ENCODE results near the gene CTAGE8. TPM values are rescaled to one million over a fixed set of nuclear protein-coding genes. Genes with fewer than 3 reads are reported as not detected.
"Not testable (repeated sequence)": the region's sequence is repeated elsewhere in the genome, so short reads cannot be mapped to it uniquely, and the experiment has no call there.

The CTAGE8 gene
- total RNA-seq, 1 experiment from 2014 or later = not detected

DNA sequence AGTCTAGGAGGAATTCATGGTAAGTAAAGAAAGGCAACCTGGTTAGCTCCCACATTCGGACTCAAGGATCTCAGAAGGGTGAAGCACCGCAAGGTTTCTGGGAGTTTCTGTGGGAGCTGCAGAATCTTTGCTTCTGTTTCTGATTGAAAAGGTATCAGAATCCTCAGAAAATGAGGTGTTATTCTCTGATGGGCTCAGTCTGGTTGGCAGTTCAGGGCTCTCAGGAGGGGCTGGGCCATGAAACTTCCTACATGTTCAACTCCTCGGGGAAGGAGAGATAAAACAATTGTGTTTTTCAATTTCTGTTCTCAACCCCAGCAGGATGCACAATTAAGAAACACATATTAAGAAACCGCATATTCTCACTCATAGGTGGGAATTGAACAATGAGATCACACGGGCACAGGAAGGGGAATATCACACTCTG lies 13.6 kb downstream of the CTAGE8 start:
- DNase-seq (ENCODE audit: low spot score) = no peak

DNA sequence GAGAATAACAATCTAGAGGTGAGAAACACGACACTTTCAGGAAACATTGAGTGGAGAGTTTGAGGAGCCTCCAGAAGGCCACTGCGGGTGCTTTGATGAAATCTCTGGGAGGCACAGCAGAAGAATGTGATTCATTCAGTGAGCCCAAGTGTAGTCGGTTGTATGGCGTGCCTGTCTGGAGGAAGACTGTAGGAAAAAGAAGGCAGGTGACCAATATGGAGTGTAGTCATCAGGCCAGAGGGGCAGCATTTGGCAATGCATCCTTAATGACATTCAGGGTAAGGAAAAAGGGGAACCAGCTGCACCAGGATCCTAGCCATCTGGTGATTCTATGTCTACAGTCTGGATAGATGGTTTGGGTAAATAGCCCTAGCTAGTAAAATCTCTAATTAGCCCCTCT lies 16.8 kb downstream of the CTAGE8 start:
- not testable (repeated sequence) for DNase-seq (ENCODE audit: low spot score)

DNA sequence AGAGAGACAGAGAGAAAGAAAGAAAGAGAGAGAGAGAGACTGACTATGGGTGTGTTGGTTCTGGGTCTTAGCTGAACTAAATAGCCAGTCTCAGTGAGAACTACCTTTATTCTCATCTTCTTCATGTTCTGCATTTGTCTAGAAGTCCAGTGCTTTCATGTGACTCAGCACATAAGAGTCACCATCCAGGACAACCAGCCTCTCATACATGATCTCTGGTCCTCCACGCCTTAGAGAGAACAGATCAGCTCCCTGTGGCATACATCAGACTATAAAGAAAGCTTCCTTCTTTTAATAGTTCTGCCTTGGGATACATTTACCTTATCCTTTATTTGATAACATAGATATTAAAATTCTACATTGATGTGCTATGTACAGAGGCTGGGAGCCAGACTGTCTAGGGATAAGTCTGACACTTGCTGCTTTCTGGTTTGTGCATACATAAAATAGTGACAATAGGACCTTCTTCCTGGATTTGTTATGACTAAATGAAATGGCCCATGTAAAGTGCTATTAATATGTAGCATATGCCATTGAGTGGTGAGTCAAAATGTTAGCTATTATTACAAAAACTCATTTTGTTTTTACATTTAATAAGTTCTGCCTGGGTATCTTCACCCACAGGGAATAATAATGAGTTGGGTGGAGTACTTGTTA lies 21.3 kb downstream of the CTAGE8 start:
- DNase-seq (ENCODE audit: low spot score) = not testable (repeated sequence)

DNA sequence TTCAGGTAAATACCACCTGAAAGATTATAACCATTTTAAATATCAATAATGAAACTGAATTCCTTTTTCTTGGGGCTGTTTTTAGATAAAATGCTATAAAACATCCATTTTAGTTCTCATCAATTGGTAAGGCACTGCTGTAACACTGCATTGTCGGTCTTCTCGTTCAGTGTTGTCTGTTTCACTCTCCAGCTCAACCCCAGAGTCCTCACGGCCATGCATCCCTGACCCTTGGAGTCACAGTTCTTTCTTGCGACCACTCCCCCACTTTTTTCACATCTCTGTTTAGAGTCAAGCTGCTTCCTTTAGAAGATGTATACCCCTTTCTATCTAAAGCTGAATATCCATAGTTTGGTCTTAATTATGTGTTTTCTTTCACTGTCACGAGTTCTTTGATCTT lies 22.1 kb downstream of the CTAGE8 start:
- DNase-seq (ENCODE audit: low spot score) = not testable (repeated sequence)

DNA sequence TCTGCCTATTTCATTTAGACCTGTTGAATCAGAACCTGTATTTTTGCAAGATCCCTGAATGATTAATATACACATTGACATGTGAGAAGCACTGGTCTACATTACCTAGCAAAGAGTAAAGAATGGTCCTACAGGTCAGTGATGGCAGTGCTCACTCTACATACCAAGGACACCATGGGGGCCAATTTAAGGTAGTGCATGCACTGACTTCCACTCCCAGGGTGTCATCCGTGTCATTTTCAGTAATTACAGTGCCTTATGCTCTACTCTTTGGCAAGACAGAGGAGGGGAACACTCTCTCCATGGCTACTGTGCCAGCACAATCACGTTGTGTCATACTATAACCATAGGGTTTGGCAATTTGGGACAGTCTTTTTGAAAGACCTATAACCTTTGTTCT lies 23.7 kb downstream of the CTAGE8 start:
- not testable (repeated sequence) for DNase-seq (ENCODE audit: low spot score)

DNA sequence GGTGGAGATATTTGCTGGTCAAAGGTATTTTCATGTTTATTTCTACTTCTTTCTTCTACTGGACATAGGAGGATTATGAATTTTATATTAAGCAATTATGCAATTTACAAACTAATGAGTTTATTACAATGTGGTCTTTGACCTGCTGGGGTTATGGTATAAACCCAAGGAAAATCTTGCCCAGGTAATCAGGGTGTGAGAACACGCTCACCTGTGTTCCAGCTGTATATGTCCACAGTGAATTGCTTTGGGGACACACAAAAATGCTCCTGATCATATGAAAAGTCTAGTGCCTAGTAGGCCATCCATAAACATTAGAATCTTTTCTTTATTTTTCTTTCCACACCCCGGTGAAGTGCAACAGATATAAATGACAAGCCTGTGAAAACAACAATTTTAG lies 29.7 kb downstream of the CTAGE8 start, which contains the start of gene OR2A42:
OR2A42 (minus strand) TSS at position 241 of the 400 bp plus-strand sequence. CDS start 6,762 bp downstream, outside the sequence.
- DNase-seq (ENCODE audit: low spot score) = not testable (repeated sequence)

DNA sequence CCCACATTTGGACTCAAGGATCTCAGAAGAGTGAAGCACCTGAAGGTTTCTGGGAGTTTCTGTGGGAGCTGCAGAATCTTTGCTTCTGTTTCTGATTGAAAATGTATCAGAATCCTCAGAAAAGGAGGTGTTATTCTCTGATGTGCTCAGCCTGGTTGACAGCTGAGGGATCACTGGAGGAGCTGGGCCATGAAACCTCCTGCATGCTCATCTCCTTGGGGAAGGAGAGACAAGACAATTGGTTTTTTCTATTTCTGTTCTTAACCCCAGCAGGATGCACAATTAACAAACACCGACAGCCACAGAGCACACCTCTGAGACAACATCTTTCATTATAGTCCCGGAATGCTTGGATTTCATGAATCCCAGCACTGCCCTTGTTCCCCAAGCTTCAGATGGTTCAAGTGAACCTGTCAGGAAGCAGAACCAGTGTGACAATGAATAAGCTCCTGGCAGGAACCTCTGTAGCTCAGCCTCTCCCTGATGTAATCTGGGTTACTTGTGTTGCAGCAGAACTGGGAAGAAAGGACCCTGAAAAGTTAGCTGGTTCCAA lies 30.5 kb downstream of the CTAGE8 start:
- DNase-seq (ENCODE audit: low spot score) = not testable (repeated sequence)

DNA sequence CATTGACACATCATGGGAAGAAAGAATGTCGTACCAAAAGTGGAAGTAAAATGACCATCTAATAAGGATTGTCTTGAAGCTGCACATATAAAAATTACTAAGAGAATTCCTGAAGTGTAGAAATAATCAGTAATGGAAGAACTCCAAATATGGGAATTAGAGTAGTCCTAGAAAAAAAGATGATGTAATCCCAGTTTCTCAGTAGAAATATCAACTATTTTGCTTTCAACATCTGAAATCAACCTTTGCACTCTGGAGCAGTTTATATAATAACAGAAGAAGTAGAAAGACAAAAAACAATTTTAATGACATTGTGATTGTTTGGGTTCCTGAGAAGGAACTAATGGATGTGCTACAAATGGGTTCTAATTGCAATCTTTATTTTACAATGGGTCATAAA lies 36.0 kb downstream of the CTAGE8 start:
- not testable (repeated sequence) for DNase-seq (ENCODE audit: low spot score)

DNA sequence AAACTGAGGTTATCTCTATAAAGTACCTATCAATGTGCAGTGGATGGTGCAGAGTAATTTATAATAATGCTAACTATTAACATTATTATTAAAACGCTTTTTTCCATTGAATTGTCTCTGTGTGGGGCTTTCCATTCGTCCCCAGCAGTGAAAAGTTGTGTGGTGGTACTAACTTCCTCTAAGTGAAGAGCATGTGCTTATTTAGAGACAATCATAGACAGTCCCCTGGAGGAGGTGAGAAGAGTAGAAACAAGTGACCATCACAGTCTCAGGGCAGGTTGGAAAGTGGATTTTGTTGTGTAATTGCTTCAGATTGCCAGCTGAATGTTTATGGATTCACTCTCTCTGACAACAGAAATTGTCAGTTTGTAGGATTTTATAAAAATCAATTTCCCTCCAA lies 38.1 kb downstream of the CTAGE8 start:
- DNase-seq (ENCODE audit: low spot score) = not testable (repeated sequence)

DNA sequence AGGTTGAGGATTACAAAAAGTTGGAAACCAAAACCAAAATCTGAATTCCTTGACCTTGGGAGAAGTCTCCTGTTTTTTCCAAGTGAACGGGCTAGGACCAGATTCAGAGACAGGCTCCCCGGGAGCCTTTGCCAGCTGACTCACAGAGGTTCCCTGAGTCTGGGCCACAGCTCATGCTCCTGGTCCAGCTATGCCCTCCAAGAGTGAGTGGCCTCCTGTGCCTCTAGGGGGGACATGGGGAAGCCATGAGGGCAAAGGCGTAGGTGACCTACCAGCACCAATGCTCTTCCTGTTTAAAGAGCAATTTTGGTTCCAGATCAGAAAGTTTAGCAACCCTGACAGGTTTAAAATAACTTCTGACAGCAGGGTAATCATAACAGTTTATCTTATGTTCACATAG lies 40.3 kb downstream of the CTAGE8 start:
- not testable (repeated sequence) for DNase-seq (ENCODE audit: low spot score)

DNA sequence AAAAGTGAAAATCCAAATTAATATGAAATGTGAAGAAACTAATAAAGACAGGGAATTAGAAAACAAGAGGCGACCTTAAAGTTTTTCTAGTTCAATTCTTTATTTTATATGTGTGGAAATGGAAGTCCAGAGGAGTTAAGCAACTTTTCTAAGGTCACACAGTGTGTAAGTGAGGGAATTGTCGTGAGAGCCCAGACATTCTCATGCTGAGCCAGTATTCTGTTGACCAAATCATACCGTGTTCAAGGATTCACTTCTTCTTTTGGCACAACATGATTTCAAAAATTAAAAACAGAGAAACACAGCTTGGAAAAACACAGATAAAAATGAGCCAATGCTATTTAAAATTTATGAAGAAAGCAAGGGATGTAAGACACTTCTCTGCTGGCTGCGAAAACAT lies 42.2 kb downstream of the CTAGE8 start:
- DNase-seq (ENCODE audit: low spot score) = not testable (repeated sequence)

DNA sequence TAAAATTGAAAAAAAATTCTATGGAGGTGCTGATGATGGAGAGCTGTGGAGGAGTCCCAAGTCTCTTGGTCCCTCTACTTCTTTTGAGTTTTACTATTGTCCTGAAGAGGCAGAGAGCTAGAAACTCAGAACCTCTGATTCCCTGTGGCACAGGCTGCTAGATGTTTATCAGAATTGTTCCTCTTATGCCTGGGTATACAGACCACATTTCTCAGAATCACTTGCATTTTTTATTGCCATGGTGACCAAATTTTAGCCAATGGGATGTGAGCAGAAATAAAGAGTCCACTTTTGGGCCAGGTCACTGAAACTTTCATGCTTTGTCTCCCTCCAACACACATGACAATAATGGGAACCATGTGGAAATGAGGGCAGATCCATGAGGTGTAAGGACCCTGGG lies 45.4 kb downstream of the CTAGE8 start:
- not testable (repeated sequence) for DNase-seq (ENCODE audit: low spot score)

DNA sequence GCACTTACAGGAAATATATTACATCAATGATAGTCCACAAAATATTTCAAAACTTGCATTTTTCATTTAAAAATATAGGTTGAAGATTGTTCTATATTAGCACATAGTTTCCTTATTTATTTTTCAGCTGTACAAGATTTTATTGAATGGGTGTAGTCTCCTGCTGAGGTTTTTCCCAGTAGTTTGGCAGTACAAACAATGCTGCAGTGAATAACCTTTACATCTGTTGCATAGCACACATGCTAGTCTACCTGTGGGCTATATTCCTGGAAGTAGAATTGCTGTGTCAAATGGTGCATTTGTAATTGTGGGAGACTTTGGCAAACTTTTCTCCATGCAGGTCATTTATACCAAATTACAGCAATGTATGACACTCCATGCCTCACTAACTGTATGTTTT lies 48.6 kb downstream of the CTAGE8 start:
- not testable (repeated sequence) for DNase-seq (ENCODE audit: low spot score)

DNA sequence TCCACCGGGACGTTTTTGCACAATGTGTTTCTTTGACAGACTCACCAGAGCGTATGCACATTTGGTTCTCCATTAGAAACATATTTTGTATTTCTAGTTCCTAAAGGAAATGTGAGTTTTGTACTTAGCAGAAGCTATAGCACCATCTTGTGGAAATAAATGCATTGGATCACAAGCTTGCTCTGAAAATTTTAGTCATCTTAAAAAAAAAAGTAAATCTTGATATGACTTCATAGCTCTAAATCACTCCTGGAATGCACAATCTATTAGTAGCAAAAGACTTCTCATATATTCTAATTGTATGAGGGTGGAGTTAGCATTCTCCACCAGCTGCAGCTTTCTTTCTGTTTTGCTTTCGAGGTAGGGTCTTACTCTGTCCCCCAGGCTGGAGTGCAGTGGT lies 49.9 kb downstream of the CTAGE8 start:
- not testable (repeated sequence) for DNase-seq (ENCODE audit: low spot score)

DNA sequence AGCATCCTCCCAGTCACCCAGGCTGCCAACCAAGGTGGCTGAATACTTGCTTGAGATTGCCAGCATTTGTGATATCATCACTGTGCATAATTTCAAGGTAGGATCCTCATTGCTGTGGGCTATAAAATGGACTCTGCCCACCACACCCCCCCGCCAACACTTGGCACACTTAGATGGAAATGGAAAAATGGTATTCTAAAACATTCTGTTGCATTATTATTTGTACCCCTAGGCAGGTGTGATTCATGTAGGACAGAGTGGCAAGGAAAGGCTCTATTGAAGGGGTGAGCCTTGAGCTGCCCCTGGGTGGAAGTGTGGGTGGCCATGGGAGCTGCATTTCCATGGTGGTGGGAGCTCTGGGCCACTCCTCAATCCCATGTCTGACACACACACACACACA lies 50.5 kb downstream of the CTAGE8 start:
- DNase-seq (ENCODE audit: low spot score) = not testable (repeated sequence)

DNA sequence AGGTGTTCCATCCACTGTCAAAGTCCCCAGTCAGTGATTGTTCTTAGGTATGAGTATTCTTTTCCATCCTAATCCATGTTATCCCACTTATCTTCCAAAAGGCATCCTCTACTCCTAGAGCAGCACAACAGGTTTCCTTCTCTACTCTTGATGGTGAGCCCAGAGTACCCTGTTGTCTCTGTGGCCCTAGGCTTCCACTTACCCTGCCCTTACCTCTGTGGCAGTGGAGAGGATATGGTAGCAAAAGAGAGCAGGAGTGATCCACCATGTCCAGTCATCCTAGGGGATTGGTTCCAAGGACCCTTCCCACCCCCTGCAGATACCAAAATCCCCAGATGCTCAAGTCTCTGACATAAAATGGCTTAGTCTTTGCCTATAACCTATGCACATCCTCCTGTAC lies 51.9 kb downstream of the CTAGE8 start:
- DNase-seq (ENCODE audit: low spot score) = not testable (repeated sequence)

Other genes starting within 250 kb of the CTAGE8 start
- not detected in 2 replicates for gene OR2A5, start 220.3 kb downstream of the CTAGE8 start, total RNA-seq (2014; rRNA removed; shearing (Covaris generic))
- gene OR2A25, start 199.5 kb downstream of the CTAGE8 start, total RNA-seq (2014; rRNA removed; shearing (Covaris generic)) = not detected in 2 replicates
- gene OR2A12, start 183.0 kb downstream of the CTAGE8 start, total RNA-seq (2014; rRNA removed; shearing (Covaris generic)) = not detected in 2 replicates
- not detected in 2 replicates for gene OR2A2, start 159.7 kb downstream of the CTAGE8 start, total RNA-seq (2014; rRNA removed; shearing (Covaris generic))
- not detected in 2 replicates for gene OR2A14, start 146.1 kb downstream of the CTAGE8 start, total RNA-seq (2014; rRNA removed; shearing (Covaris generic))
- 3.8 and 3.9 TPM in 2 replicates for gene CTAGE4, start 85.8 kb downstream of the CTAGE8 start, total RNA-seq (2014; rRNA removed; shearing (Covaris generic))
- 7.5 and 12.7 TPM in 2 replicates for gene ARHGEF35, start 73.5 kb downstream of the CTAGE8 start, total RNA-seq (2014; rRNA removed; shearing (Covaris generic))
- gene OR2A42, start 29.7 kb downstream of the CTAGE8 start, total RNA-seq (2014; rRNA removed; shearing (Covaris generic)) = not detected in 2 replicates
- gene OR2A7, start 4.5 kb downstream of the CTAGE8 start, total RNA-seq (2014; rRNA removed; shearing (Covaris generic)) = 0.86 and 1.8 TPM in 2 replicates
- not detected in 2 replicates for gene OR2A1, start 43.1 kb upstream of the CTAGE8 start, total RNA-seq (2014; rRNA removed; shearing (Covaris generic))
- 24.4 and 28.4 TPM in 2 replicates for gene ARHGEF5, start 86.1 kb upstream of the CTAGE8 start, total RNA-seq (2014; rRNA removed; shearing (Covaris generic))
- not detected in 2 replicates for gene NOBOX, start 134.4 kb upstream of the CTAGE8 start, total RNA-seq (2014; rRNA removed; shearing (Covaris generic))